PFSK-1 (cell line): Measurements from ENCODE around the gene BCAS4.

Experiments
- FOXP2 ChIP-seq: optimal IDR thresholded peaks from 2 replicates; pipeline ENCODE3; 2011; ENCODE audit warnings: borderline replicate concordance, control low read depth, inconsistent platforms; ENCODE audit not compliant: insufficient read depth; ENCODE audit errors: extremely low read length, extremely low read depth
- POLR2AphosphoS5 ChIP-seq: IDR thresholded peaks from 2 replicates; pipeline ENCODE4 v1.6.1; 2012; ENCODE audit warnings: low read depth, mild to moderate bottlenecking, control low read depth, low read length, moderate library complexity
- TAF1 ChIP-seq: IDR thresholded peaks from 2 replicates; pipeline ENCODE4 v1.6.1; 2012; ENCODE audit warnings: low read length, control low read depth, borderline replicate concordance; ENCODE audit not compliant: insufficient read depth
- TF ChIP-seq, protein P1 (sequence below), 2 experiments: IDR thresholded peaks; 2 replicates each; pipeline versions ENCODE4 v1.6.1 to v1.8.0; 2011 to 2012; ENCODE audit warnings: low read depth in 2 of 2, low read length in 2 of 2, control low read depth in 1 of 2, inconsistent platforms in 1 of 2, mild to moderate bottlenecking in 1 of 2, moderate library complexity in 1 of 2; ENCODE audit not compliant: insufficient read depth in 1 of 2

DNA sequence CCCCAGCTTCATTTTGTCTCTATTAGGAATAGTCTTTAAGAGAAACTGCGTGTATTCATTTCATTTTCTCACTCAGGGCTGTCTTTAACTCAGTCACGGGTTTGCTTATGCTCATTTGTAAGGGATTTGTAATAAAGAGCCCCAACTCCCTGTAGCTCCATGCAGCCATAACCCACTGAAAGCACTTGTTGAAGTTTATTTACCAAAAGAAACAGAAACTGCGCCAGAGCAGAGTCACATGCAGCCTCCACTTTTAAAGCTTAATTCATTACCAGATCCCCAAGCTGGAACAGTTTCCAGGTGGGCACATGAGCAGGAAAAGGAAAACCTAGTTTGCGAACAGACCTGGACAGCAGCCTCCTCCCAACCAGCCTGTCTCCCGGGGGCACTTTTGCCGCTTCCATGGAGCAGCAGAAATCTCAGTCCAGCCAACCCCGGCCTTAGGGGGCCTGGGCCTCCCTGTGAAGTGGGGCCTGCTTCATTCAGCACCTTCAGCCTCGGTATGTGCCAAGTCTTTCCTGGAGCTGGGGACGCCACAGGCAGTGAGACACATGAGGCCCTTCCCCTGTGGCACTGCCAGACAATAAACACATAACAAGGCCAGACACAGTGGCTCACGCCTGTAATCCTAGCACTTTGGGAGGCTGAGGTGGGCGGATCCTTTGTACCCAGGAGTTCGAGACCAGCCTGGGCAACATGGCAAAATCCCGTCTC lies 4.5 kb downstream of the BCAS4 start:
- TF ChIP-seq POLR2AphosphoS5, result no peak
- TF ChIP-seq TAF1, result no peak
- no peak for TF ChIP-seq FOXP2
- TF ChIP-seq, protein P1, sequence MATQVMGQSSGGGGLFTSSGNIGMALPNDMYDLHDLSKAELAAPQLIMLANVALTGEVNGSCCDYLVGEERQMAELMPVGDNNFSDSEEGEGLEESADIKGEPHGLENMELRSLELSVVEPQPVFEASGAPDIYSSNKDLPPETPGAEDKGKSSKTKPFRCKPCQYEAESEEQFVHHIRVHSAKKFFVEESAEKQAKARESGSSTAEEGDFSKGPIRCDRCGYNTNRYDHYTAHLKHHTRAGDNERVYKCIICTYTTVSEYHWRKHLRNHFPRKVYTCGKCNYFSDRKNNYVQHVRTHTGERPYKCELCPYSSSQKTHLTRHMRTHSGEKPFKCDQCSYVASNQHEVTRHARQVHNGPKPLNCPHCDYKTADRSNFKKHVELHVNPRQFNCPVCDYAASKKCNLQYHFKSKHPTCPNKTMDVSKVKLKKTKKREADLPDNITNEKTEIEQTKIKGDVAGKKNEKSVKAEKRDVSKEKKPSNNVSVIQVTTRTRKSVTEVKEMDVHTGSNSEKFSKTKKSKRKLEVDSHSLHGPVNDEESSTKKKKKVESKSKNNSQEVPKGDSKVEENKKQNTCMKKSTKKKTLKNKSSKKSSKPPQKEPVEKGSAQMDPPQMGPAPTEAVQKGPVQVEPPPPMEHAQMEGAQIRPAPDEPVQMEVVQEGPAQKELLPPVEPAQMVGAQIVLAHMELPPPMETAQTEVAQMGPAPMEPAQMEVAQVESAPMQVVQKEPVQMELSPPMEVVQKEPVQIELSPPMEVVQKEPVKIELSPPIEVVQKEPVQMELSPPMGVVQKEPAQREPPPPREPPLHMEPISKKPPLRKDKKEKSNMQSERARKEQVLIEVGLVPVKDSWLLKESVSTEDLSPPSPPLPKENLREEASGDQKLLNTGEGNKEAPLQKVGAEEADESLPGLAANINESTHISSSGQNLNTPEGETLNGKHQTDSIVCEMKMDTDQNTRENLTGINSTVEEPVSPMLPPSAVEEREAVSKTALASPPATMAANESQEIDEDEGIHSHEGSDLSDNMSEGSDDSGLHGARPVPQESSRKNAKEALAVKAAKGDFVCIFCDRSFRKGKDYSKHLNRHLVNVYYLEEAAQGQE (IDR thresholded peaks at IDR 0.05; ENCODE audit: insufficient read depth in 1 of 2, low read depth in 2 of 2, low read length in 2 of 2), result no peak
